Memory B cell (primary cell): ENCODE data around the gene TECTB.

Experiments used
- ATAC-seq: fragments of 150-1000 bp; cut with Tn5 transposase; 2 replicates; pipeline ENCODE4 v1.10.0; 2021; ENCODE audit warnings: low read depth, mild to moderate bottlenecking, moderate library complexity
- DNase-seq, 2 donors: peaks; one replicate each; pipeline ENCODE4 v3.0.0; 2022; ENCODE audit warnings: low spot score in 2 of 2
- H3K27ac Mint-ChIP-seq: one replicate; pipeline ENCODE4 v1.8.0; 2022; ENCODE audit warnings: mild to moderate bottlenecking, moderate library complexity, mixed read lengths
- H3K27me3 Mint-ChIP-seq: one replicate; pipeline ENCODE4 v1.8.0; 2022; ENCODE audit warnings: mixed read lengths
- H3K36me3 Mint-ChIP-seq: one replicate; pipeline ENCODE4 v1.8.0; 2022; ENCODE audit warnings: mild to moderate bottlenecking, mixed read lengths
- H3K4me1 Mint-ChIP-seq: one replicate; pipeline ENCODE4 v1.8.0; 2022; ENCODE audit warnings: mixed read lengths
- H3K4me3 Mint-ChIP-seq: one replicate; pipeline ENCODE4 v1.8.0; 2022; ENCODE audit warnings: mild to moderate bottlenecking, moderate library complexity, mixed read lengths
- H3K9me3 Mint-ChIP-seq: one replicate; pipeline ENCODE4 v1.8.0; 2022; ENCODE audit warnings: mixed read lengths

TECTB gene

GRCh38 chr10:112336556-112337201, 53.5 kb downstream of the TECTB start:
- no peak for DNase-seq
- ATAC-seq, result no peak
- Mint-ChIP-seq H3K27ac (no peak overlapping the region), H3K4me1 (peaks cover 6% of the 10 kb centered on the region), H3K4me3 (no peak overlapping the region), H3K27me3 (peaks cover 3% of the 10 kb centered on the region), H3K9me3 (no peaks in the 10 kb centered on the region), H3K36me3 (no peaks in the 10 kb centered on the region)

- no peak overlapping the region for H3K27ac Mint-ChIP-seq
- peaks cover 6% of the 10 kb centered on the region for H3K4me1 Mint-ChIP-seq
- ATAC-seq (no peak), DNase-seq (no peak)
- H3K9me3 Mint-ChIP-seq, result no peaks in the 10 kb centered on the region
- no peak overlapping the region for H3K4me3 Mint-ChIP-seq
- H3K36me3 Mint-ChIP-seq, result no peaks in the 10 kb centered on the region
- H3K27me3 Mint-ChIP-seq, result peaks cover 3% of the 10 kb centered on the region
Observed at GRCh38 chr10:112338957-112339356, 55.8 kb downstream of the TECTB start.

GRCh38 chr10:112340601-112341000, 57.4 kb downstream of the TECTB start:
- H3K4me1 Mint-ChIP-seq, result peaks cover 4% of the 10 kb centered on the region

DNA sequence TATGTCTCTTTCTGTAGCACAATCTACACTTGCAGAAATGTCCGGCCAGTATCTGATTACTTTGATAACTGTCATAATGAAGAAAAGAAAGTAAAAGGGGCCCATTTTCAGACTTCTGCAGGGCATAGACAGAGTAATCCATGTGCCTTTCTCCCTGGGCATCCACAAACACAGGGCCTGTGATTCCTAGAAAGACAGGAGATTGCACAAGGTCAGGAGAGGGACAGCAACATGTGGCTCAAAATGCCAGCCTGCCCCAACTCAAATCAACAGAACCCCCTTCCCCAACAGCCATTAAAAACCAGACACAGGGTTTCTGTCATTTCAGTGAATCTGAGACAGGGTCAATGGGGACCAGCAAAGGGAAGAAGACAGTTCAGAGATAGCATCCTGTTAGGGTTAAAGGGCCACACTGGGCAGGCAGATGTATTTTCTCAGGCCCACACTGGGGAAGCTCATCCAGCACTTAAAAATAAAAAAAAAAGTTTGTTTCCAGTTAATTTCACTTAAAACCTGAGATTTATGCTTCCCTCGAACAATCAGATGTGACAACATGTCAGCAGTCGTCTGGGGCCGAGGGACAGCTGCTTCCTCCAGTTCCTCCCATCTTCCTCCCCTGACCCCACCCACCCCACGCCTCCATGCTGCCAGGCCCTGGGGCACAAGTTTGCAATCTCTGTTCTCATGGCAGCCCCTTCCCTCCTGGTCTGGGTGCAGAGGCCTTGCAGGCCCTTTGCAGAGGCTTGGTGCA, 60.0 kb downstream of the TECTB start:
- ATAC-seq, result no peak
- Mint-ChIP-seq H3K4me3 (no peak overlapping the region), H3K27ac (no peak overlapping the region), H3K4me1 (no peaks in the 10 kb centered on the region), H3K9me3 (no peaks in the 10 kb centered on the region), H3K27me3 (peaks cover 2% of the 10 kb centered on the region), H3K36me3 (peaks cover 2% of the 10 kb centered on the region)
- DNase-seq, result no peak

More at GRCh38 chr10:112340601-112341000, 57.4 kb downstream of the TECTB start:
- Mint-ChIP-seq H3K27me3 (peaks cover 3% of the 10 kb centered on the region), H3K36me3 (no peaks in the 10 kb centered on the region), H3K27ac (no peak overlapping the region), H3K9me3 (no peaks in the 10 kb centered on the region), H3K4me3 (no peak overlapping the region)
- no peak for ATAC-seq
- no peak for DNase-seq

GRCh38 chr10:112344261-112344660, 61.1 kb downstream of the TECTB start:
- Mint-ChIP-seq H3K4me3 (no peak overlapping the region), H3K9me3 (no peaks in the 10 kb centered on the region), H3K4me1 (no peaks in the 10 kb centered on the region), H3K27ac (no peak overlapping the region), H3K36me3 (peaks cover 2% of the 10 kb centered on the region), H3K27me3 (peaks cover 2% of the 10 kb centered on the region)
- DNase-seq, result no peak
- ATAC-seq, result no peak

- H3K4me3 Mint-ChIP-seq, result no peak overlapping the region
- DNase-seq (no peak), ATAC-seq (no peak)
- peaks cover 2% of the 10 kb centered on the region for H3K27me3 Mint-ChIP-seq
- H3K27ac Mint-ChIP-seq, result no peak overlapping the region
- H3K9me3 Mint-ChIP-seq, result no peaks in the 10 kb centered on the region
- peaks cover 2% of the 10 kb centered on the region for H3K36me3 Mint-ChIP-seq
- no peaks in the 10 kb centered on the region for H3K4me1 Mint-ChIP-seq
Observed at GRCh38 chr10:112345202-112345601, 62.0 kb downstream of the TECTB start.

GRCh38 chr10:112345743-112346142, 62.5 kb downstream of the TECTB start:
- Mint-ChIP-seq H3K4me1 (no peaks in the 10 kb centered on the region), H3K27me3 (peaks cover 2% of the 10 kb centered on the region), H3K27ac (no peak overlapping the region), H3K4me3 (no peak overlapping the region), H3K9me3 (no peaks in the 10 kb centered on the region), H3K36me3 (peaks cover 2% of the 10 kb centered on the region)
- no peak for ATAC-seq
- DNase-seq, result no peak

- Mint-ChIP-seq H3K4me3 (no peak overlapping the region), H3K36me3 (peaks cover 2% of the 10 kb centered on the region), H3K27ac (no peak overlapping the region), H3K27me3 (peaks cover 2% of the 10 kb centered on the region), H3K9me3 (no peaks in the 10 kb centered on the region), H3K4me1 (no peaks in the 10 kb centered on the region)
- no peak for DNase-seq
- no peak for ATAC-seq
Observed at GRCh38 chr10:112346774-112347173, 63.6 kb downstream of the TECTB start.

DNA sequence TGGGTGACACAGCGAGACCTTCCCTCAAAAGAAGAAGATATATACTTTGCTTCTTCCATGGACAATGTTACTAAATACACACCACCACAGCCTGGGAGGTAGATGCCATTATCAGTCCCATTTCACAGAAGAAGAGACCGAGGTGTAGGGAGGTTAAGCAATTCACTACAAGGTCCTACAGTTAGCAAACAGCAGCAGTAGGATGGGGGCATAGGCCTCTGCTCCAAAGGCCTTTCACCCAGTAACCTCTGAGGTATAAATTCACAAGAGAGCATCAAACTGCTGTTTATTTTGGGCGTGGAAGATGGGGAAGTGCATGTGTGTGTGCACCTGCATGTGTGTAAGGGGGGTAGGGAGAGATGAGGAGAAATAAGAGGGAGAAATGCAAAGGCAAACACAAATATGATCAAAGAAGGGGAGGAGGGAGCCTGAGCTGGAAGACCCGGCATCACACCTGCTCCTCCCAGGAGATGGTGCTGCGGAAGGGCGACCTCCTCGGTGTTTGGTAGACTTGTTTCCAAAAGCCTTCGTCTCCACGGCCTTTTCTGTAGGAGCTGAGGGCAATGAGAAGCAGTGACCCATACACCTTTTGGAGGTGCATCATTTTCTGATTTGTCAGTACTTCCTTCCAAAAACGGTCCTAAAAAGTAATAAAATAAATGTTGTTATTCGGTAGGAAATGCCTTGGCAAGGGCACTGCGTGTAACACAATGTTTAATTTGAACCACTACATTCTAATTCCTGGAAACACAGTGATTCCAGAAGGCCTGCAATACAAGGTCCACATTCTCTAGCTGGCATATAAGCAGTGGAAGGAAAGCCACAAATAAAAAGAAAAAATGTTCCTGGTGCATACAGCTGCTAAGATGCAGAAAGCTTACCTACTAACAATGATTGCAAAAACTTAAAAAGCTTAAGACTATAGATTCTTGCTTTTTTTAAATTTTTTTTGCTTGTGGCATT, 64.8 kb downstream of the TECTB start:
- H3K27ac Mint-ChIP-seq, result no peak overlapping the region
- ATAC-seq (no peak), DNase-seq (no peak)
- H3K9me3 Mint-ChIP-seq, result no peaks in the 10 kb centered on the region
- H3K4me1 Mint-ChIP-seq, result no peaks in the 10 kb centered on the region
- H3K36me3 Mint-ChIP-seq, result peaks cover 2% of the 10 kb centered on the region
- peaks cover 2% of the 10 kb centered on the region for H3K27me3 Mint-ChIP-seq
- H3K4me3 Mint-ChIP-seq, result no peak overlapping the region

GRCh38 chr10:112348759-112349158, 65.6 kb downstream of the TECTB start:
- Mint-ChIP-seq H3K9me3 (no peaks in the 10 kb centered on the region), H3K36me3 (peaks cover 2% of the 10 kb centered on the region), H3K4me3 (no peak overlapping the region), H3K27me3 (peaks cover 2% of the 10 kb centered on the region), H3K27ac (no peak overlapping the region), H3K4me1 (no peaks in the 10 kb centered on the region)
- ATAC-seq (no peak), DNase-seq (no peak)

- DNase-seq (no peak), ATAC-seq (no peak)
- Mint-ChIP-seq H3K9me3 (no peaks in the 10 kb centered on the region), H3K4me3 (no peak overlapping the region), H3K4me1 (no peaks in the 10 kb centered on the region), H3K27ac (no peak overlapping the region), H3K36me3 (peaks cover 2% of the 10 kb centered on the region), H3K27me3 (peaks cover 2% of the 10 kb centered on the region)
Observed at GRCh38 chr10:112349521-112350085, 66.4 kb downstream of the TECTB start.

GRCh38 chr10:112351146-112351545, 67.9 kb downstream of the TECTB start:
- peaks cover 2% of the 10 kb centered on the region for H3K36me3 Mint-ChIP-seq
- H3K27me3 Mint-ChIP-seq, result peaks cover 2% of the 10 kb centered on the region
- H3K9me3 Mint-ChIP-seq, result no peaks in the 10 kb centered on the region
- no peak overlapping the region for H3K27ac Mint-ChIP-seq
- no peak overlapping the region for H3K4me3 Mint-ChIP-seq
- no peaks in the 10 kb centered on the region for H3K4me1 Mint-ChIP-seq
- ATAC-seq, result no peak
- no peak for DNase-seq

GRCh38 chr10:112352044-112352443, 68.8 kb downstream of the TECTB start:
- ATAC-seq (no peak), DNase-seq (no peak)
- H3K9me3 Mint-ChIP-seq, result no peaks in the 10 kb centered on the region
- peaks cover 2% of the 10 kb centered on the region for H3K27me3 Mint-ChIP-seq
- peaks cover 2% of the 10 kb centered on the region for H3K36me3 Mint-ChIP-seq
- H3K4me3 Mint-ChIP-seq, result no peak overlapping the region
- H3K27ac Mint-ChIP-seq, result no peak overlapping the region
- H3K4me1 Mint-ChIP-seq, result no peaks in the 10 kb centered on the region

GRCh38 chr10:112353046-112353445, 69.8 kb downstream of the TECTB start:
- Mint-ChIP-seq H3K27me3 (no peaks in the 10 kb centered on the region), H3K9me3 (no peaks in the 10 kb centered on the region), H3K27ac (no peak overlapping the region), H3K4me1 (no peaks in the 10 kb centered on the region), H3K4me3 (no peak overlapping the region), H3K36me3 (no peaks in the 10 kb centered on the region)
- DNase-seq (no peak), ATAC-seq (no peak)
